Pancreas (tissue), 10 donors: ENCODE measurements around the gene PRKCQ. TPM values are rescaled to one million over a fixed set of nuclear protein-coding genes. Genes with fewer than 3 reads are reported as not detected.

Experiments used
- ATAC-seq, 4 donors: fragments of 200-7000 bp; cut with Tn5 transposase; one replicate each; pipeline versions ENCODE4 v1.8.0 to v1.9.1; 2020; ENCODE audit warnings: mild to moderate bottlenecking in 4 of 4, moderate library complexity in 4 of 4
- DNase-seq, 6 donors: peaks; one replicate each; pipeline ENCODE4 v3.0.0-alpha.2; 2020
- FAIRE-seq: peaks from 2 replicates; lab custom pipeline; 2012; peaks lifted over from hg19 to GRCh38; lab: Jason Lieb, UNC
- H3K27ac ChIP-seq, 4 donors: fragments of 200-600 bp; sonication (generic); 1 replicate in 3 of 4; 2 replicates in 1 of 4; pipeline versions ENCODE4 v1.5.0 to v1.8.0; 2020
- H3K27me3 ChIP-seq, 4 donors: fragments of 200-600 bp; one replicate each; pipeline ENCODE4 v1.8.0; 2021
- H3K36me3 ChIP-seq, 3 donors: fragments of 200-600 bp; sonication (generic) in 1 of 3; one replicate each; pipeline versions ENCODE4 v1.5.0 to v1.8.0; 2020 to 2021
- H3K4me1 ChIP-seq, 3 donors: fragments of 200-600 bp; one replicate each; pipeline ENCODE4 v1.8.0; 2021
- H3K4me3 ChIP-seq, 4 donors: fragments of 200-600 bp; sonication (generic) in 2 of 4; one replicate each; pipeline versions ENCODE4 v1.5.0 to v1.8.0; 2020 to 2021
- H3K9me3 ChIP-seq, 4 donors: fragments of 200-600 bp; one replicate each; pipeline ENCODE4 v1.8.0; 2021
- WGBS, 2 donors: extraction: QIAGEN DNeasy Blood & Tissue Kit; methylation state at CpG; one replicate each; pipeline ENCODE4 v1.1.7; 2013; 5-methylcytosine and 5-hydroxymethylcytosine counted together
- intact Hi-C, 3 donors: fragments of 100-400 bp; cut with DNase I; formaldehyde crosslinking; loops; one replicate each; pipeline versions ENCODE4 v1.11.1 to v1.14.2; 2022
- polyA plus RNA-seq, 2 donors: library from polyadenylated mRNA; stranded (reverse); fragments of 200-250 nt; gene quantifications; one replicate each; pipeline ENCODE4 v1.2.3, GENCODE V29; 2013
- total RNA-seq, 6 donors: library from RNA; stranded (reverse); fragmentation: NEBNext Ultra II Directional in 4 of 6; extraction: Animal tissue kit (Norgen Biotek cat#: 25700) in 4 of 6; gene quantifications; one replicate each; pipeline versions ENCODE4 v1.2.1 to v1.2.4, GENCODE V29; 2021 to 2023
- TF ChIP-seq, protein P1 (sequence below), 4 donors: fragments of 200-600 bp; sonication (generic) in 3 of 4; IDR thresholded peaks; one replicate each; pipeline versions ENCODE4 v1.5.0 to v1.8.0; 2021; ENCODE audit warnings: antibody characterized with exemption in 4 of 4
- donor health status: healthy with polysubstance abuse.
- donor health status: DM: no; HTN: no; CAD: no; lungs with moderate emphysema.
- donor health status: DM: no; HTN: no; CAD: no.
- donor health status: control.
- donor health status: control.
- donor health status: Bipolar disorder and iron deficiency.
- donor health status: DM: yes; HTN: yes; CAD: no.
- donor health status: DM: no; HTN: no; CAD: no.
- donor health status: DM: no; HTN: no; CAD: no.
- donor health status: DM: yes; HTN: yes; CAD: no.

The PRKCQ gene
- total and polyA plus RNA-seq, 8 donors = 1.4 to 5.2 (median 3.4) TPM

DNA sequence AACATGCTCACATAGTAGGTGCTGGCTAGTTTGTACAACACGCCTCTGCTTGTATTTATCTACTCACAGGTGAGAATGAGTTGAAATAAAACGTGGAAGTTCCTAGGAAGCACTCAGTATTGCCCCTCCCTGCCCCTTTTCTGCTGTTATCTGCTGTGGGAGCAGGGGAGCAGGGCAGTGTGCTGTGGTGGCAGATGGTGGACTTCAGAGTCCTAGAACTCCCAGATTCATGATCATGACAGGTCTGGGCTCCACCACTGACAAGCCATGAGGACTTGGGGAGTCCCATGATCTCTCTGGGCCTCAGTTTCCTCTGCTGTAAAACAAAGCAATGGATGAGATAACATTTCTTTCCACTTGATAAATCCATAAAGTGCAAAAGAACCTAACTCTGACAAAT lies 11.6 kb upstream of the PRKCQ start:
- peak in 1 of 4 donors; percentile 30 for ATAC-seq

DNA sequence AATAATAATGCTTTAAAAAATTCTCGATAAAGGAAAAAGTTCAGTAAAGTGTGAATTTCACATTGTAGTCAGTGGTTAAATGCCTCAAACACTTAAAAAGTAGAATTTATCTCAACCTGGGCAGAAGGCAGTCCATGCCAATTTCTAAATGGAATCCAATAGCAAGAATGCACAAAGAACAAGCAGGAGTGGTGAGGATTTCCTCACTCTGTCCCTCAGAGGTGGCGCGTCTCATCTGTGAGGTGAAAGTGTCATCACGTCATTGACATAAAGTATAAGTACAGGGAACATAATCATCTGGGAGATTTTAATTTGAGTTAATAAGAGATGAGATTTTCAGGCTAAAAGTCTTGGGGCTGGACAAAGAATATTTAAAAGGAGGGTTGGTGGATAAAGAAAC lies 10.0 kb upstream of the PRKCQ start:
- H3K36me3 ChIP-seq = no peaks in the 10 kb centered on the region
- FAIRE-seq (no peak), ATAC-seq (no peak), DNase-seq (no peak)
- intact Hi-C loops = no loop called here
- H3K27ac ChIP-seq = no peak overlapping the region
- no peaks in the 10 kb centered on the region for H3K27me3 ChIP-seq
- TF ChIP-seq, protein P1, sequence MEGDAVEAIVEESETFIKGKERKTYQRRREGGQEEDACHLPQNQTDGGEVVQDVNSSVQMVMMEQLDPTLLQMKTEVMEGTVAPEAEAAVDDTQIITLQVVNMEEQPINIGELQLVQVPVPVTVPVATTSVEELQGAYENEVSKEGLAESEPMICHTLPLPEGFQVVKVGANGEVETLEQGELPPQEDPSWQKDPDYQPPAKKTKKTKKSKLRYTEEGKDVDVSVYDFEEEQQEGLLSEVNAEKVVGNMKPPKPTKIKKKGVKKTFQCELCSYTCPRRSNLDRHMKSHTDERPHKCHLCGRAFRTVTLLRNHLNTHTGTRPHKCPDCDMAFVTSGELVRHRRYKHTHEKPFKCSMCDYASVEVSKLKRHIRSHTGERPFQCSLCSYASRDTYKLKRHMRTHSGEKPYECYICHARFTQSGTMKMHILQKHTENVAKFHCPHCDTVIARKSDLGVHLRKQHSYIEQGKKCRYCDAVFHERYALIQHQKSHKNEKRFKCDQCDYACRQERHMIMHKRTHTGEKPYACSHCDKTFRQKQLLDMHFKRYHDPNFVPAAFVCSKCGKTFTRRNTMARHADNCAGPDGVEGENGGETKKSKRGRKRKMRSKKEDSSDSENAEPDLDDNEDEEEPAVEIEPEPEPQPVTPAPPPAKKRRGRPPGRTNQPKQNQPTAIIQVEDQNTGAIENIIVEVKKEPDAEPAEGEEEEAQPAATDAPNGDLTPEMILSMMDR (IDR thresholded peaks at IDR 0.05) = no peak
- WGBS, 2 donors = 93 to 94% methylated on average over 4 of the region's 4 CpGs
- H3K4me1 ChIP-seq = no peaks in the 10 kb centered on the region
- H3K4me3 ChIP-seq = no peak overlapping the region
- no peaks in the 10 kb centered on the region for H3K9me3 ChIP-seq

More for the DNA sequence above, 11.6 kb upstream of the PRKCQ start:
- H3K36me3 ChIP-seq = no peaks in the 10 kb centered on the region
- no peak overlapping the region for H3K4me3 ChIP-seq
- FAIRE-seq (no peak), DNase-seq (no peak)
- intact Hi-C loops = no loop called here
- no peak overlapping the region for H3K27ac ChIP-seq
- 59 to 61% methylated on average over 2 of the region's 2 CpGs for WGBS, 2 donors
- H3K9me3 ChIP-seq = no peaks in the 10 kb centered on the region
- no peaks in the 10 kb centered on the region for H3K27me3 ChIP-seq
- H3K4me1 ChIP-seq = no peaks in the 10 kb centered on the region
- TF ChIP-seq, protein P1 (IDR thresholded peaks at IDR 0.05) = no peak

DNA sequence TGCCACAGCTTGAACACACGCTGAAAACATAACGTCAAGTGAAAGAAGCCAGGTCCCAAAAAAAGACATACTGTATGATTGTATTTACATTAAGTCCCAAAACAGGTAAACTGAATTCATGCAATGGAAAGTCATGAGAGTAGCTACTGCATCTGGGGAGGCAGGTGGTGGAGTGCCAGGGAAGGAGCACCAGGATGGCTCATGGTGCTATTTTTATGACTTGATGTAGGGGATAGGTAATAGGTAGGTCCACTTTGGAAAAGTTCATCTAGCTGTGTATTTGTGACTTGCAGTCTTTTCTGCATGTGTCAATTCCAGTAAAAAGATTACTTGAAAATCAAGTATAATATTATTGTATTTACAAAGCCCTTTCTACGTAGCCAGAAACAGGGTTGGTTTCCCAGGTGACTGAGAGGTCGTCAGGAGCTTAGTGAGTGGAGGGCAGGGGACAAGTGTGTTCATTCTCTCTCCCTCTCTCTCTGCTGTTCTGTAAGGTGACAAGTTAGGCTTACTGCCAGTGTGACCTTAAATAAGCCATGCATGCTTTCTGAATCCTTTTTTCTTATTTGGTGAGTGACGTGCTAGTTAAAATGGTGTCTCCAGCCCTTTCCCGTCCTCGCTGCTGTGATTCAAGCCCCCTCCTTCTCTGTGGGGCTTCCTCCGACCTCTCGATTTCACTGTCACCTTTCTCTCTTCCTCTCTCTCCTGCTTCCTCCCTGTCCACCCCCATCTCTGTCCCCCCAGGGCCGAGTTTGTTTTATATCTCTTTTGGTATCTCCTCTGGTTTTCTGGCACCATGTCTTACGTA lies 9.4 kb upstream of the PRKCQ start:
- intact Hi-C loops = no loop called here
- Histone ChIP-seq H3K4me1 (no peaks in the 10 kb centered on the region), H3K36me3 (no peaks in the 10 kb centered on the region), H3K4me3 (no peak overlapping the region), H3K27ac (no peak overlapping the region), H3K27me3 (no peaks in the 10 kb centered on the region), H3K9me3 (no peaks in the 10 kb centered on the region)
- WGBS, 2 donors = 77 to 78% methylated on average over 11 of the region's 11 CpGs
- ATAC-seq = peak in 1 of 4 donors; percentile 49
- DNase-seq = no peak
- TF ChIP-seq, protein P1 (IDR thresholded peaks at IDR 0.05) = no peak
- FAIRE-seq = no peak

DNA sequence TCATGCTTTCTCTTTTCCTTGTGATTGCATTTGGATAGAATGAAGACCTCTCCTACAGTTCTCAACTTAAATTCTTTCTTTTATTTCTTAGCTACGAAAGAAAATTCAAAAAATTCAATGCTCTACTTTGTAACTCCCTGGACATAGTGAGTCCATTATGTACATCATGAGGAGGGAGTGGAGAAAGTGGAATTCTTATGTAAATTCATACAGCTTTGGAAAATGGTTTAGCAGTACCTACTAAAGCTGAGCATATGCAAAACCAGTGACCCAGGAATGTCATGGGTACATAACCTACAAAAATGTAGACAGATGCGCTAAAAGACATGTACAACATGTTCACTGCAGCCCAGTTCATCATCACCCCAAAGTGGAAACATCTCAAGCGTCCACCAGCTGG lies 8.8 kb upstream of the PRKCQ start:
- DNase-seq (no peak), FAIRE-seq (no peak), ATAC-seq (no peak)
- no peak overlapping the region for H3K27ac ChIP-seq
- no peaks in the 10 kb centered on the region for H3K36me3 ChIP-seq
- no peaks in the 10 kb centered on the region for H3K4me1 ChIP-seq
- intact Hi-C loops = no loop called here
- TF ChIP-seq, protein P1 (IDR thresholded peaks at IDR 0.05) = no peak
- H3K4me3 ChIP-seq = no peak overlapping the region
- no peaks in the 10 kb centered on the region for H3K9me3 ChIP-seq
- H3K27me3 ChIP-seq = no peaks in the 10 kb centered on the region
- WGBS, 2 donors = 86 to 90% methylated on average over 3 of the region's 3 CpGs

DNA sequence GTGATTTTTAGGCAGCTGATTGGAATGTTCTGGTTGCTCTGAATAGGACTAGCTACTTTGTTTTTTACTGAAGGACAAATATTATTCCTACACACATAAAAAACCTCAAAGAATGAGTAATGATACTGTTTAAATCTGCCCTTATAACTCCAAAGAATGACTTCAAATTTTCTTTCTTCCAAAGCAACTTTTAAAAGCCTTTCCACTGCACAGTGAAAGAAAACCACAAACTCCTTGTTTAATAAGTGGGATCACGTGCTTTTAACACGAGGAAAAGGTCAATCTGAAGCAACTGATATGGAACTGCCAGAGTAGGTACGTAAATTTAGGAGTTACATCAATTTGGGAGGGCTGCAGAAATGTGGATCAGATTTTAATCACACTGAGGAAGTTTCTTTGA lies 8.0 kb upstream of the PRKCQ start:
- DNase-seq (no peak), ATAC-seq (no peak), FAIRE-seq (no peak)
- intact Hi-C loops = no loop called here
- Histone ChIP-seq H3K36me3 (no peaks in the 10 kb centered on the region), H3K27me3 (no peaks in the 10 kb centered on the region), H3K27ac (no peak overlapping the region), H3K4me3 (no peak overlapping the region), H3K4me1 (no peaks in the 10 kb centered on the region), H3K9me3 (no peaks in the 10 kb centered on the region)
- WGBS, 2 donors = 66 to 77% methylated on average over 3 of the region's 3 CpGs
- TF ChIP-seq, protein P1 (IDR thresholded peaks at IDR 0.05) = no peak
